HG03565 (cell line): ENCODE results near the gene ZNF532.
"Not testable (repeated sequence)": the region's sequence is repeated elsewhere in the genome, so short reads cannot be mapped to it uniquely, and the experiment has no call there.

ENCODE experiments used
- ATAC-seq: cut with Tn5 transposase; IDR thresholded peaks from one replicate; pipeline ENCODE4 v1.9.1; 2021; ENCODE audit warnings: mild to moderate bottlenecking, moderate library complexity; ENCODE audit not compliant: unreplicated experiment

The ZNF532 gene, protein sequence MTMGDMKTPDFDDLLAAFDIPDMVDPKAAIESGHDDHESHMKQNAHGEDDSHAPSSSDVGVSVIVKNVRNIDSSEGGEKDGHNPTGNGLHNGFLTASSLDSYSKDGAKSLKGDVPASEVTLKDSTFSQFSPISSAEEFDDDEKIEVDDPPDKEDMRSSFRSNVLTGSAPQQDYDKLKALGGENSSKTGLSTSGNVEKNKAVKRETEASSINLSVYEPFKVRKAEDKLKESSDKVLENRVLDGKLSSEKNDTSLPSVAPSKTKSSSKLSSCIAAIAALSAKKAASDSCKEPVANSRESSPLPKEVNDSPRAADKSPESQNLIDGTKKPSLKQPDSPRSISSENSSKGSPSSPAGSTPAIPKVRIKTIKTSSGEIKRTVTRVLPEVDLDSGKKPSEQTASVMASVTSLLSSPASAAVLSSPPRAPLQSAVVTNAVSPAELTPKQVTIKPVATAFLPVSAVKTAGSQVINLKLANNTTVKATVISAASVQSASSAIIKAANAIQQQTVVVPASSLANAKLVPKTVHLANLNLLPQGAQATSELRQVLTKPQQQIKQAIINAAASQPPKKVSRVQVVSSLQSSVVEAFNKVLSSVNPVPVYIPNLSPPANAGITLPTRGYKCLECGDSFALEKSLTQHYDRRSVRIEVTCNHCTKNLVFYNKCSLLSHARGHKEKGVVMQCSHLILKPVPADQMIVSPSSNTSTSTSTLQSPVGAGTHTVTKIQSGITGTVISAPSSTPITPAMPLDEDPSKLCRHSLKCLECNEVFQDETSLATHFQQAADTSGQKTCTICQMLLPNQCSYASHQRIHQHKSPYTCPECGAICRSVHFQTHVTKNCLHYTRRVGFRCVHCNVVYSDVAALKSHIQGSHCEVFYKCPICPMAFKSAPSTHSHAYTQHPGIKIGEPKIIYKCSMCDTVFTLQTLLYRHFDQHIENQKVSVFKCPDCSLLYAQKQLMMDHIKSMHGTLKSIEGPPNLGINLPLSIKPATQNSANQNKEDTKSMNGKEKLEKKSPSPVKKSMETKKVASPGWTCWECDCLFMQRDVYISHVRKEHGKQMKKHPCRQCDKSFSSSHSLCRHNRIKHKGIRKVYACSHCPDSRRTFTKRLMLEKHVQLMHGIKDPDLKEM (N-terminal part only)

DNA sequence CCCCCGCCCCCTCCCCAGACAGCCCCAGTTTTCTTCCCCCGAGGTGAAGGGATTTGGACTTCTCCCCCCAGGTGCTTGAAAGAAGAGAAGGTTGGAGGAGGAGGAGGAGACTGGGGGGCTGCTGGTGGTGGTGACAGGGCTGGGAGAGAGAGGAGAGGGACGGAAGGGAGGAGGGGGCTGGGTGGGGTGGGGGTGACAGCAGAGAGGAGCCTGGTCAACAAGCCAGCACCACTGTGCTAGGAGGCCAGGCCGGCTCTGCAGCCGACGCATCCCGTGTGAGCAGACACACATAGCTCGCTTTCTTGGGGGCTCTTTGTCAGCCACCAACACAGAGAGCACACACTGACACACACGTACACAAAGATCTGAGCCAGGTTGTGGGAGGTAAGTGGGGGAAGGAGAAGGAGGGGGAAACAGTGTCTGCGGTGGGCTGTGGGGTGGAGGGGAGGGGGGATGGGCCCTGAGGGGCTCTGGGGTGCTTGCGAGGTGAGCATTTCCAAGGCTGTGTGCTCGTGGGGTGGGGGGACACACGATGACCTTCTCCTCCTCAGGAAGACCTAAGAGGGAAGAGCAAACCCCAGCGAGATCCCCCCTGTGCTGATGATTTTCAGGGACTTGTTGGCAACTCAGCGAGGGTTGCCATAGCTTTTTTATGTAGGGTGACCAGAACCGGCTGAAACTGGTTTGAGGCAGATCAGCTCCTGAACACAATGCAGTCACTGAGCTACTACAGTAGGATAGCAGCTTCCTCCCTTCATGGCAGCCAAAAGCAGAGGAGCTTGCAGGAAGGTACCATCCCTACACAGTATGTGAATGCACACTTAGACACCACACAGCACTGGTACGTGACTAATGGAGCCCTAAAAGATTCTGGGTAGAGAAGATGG, at the start of gene ZNF532:
ZNF532 (plus strand) TSS at position 732 of the 887 bp plus-strand sequence. CDS start 53,411 bp downstream, outside the sequence.
- ATAC-seq, result no peak

DNA sequence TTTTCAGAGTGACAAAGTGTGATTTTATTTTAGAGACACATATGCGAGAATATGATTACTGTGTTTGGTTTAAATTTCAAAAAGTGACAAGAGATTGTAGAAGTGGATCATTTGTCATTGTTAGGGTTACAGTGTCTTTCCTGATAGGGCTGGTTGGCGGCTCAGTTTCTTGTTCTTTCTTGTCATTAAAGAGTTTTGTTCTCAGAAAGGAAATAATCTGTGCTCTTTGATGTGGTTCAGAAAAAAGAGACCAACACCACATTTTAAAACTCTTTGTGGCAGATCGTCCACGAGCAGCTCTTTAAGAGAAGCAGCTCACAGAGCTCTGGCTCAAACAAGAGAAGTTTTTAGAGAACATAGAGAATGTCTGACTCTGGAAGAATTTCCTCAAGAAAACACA, 45.6 kb upstream of the ZNF532 start:
- ATAC-seq, result no peak

- ATAC-seq, result no peak
Observed at GRCh38 chr18:58820251-58820650, 44.4 kb upstream of the ZNF532 start.

DNA sequence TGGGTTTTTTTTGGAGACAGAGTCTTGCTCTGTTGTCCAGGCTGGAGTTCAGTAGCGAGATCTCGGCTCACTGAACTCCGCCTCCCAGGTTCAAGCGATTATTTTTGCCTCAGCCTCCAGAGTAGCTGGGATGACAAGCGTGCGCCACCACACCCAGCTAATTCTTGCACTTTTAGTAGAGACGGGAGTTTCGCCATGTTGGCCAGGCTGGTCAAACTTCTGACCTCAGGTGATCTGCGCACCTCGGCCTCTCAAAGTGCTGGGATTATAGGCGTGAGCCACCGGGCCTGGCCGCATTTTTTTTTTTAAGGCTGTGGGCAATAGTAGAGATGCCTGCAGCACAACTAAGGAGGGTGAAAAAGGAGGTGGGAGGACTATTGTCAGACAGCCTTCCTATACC, 41.7 kb upstream of the ZNF532 start:
- no peak for ATAC-seq

- ATAC-seq, result no peak
Observed at GRCh38 chr18:58823412-58823811, 41.3 kb upstream of the ZNF532 start.

DNA sequence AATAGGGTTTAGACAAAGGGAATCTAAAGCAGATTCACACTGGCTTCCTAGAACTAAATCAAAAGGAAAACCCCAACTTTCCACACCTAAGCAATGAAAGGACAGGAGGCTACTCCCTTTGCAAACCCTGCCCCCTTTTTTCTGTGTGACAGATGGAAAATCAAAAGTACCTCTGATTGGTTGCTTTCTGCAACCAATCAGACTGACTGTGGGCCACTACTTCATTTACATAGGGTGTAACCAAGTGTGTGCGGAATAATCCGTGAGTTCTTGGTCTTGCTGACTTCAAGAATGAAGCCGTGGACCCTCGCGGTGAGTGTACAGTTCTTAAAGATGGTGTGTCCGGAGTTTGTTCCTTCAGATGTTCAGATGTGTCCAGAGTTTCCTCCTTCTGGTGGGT, 37.8 kb upstream of the ZNF532 start:
- not testable (repeated sequence) for ATAC-seq

- no peak for ATAC-seq
Observed at GRCh38 chr18:58827428-58827827, 37.2 kb upstream of the ZNF532 start.

GRCh38 chr18:58827886-58828285, 36.8 kb upstream of the ZNF532 start:
- no peak for ATAC-seq

DNA sequence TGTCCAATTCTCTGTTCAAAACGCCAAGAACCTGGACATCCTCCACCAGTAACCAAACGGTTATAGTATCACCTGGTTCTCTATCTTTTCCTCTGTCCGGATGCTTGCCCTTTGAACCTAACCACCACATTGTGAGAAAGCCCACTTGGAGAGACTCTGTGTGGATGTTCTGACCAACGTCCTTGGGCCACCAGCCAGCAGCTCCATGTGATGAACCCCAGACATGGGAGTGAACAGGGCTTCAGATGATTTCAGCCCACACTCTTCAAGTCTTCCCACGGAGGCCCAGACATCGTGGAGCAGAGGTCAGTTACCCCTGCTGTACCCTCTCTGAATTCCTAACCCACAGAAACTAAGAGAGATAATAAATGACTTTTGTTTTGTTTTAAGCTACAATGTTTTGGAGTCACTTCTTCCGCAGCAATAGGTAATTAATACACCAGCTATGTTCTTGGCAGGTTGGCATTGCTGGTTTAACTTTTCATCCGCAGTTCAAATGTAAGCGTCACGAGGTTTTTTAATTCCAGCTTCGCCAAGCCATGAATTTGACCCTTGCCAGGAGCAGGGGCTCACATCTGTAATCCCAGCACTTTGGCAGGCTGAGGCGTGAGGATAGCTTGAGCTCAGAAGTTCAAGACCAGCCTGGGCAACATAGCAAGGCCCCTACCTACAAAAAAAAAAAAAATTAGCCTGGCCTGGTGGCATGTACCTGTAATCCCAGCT, 36.1 kb upstream of the ZNF532 start:
- no peak for ATAC-seq

DNA sequence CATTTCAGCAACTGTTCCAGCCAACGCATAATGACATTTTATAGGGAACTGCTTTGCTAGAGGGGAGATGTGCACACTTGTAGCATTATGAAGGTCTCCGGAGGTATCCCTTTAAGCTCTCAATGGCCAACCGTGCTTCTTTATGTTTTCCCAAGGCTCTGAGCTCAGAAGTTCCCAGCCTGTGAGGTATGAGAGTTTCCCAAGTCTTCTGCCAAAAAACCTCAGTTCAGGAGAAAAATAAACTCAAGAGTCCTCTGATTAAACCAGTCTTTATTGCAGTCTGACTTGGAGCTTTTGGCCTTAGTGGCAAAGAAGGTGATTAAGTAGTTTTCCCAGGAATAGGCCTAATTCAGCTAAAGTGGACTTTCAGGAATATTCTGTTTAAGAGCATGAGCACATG, 35.4 kb upstream of the ZNF532 start:
- no peak for ATAC-seq

DNA sequence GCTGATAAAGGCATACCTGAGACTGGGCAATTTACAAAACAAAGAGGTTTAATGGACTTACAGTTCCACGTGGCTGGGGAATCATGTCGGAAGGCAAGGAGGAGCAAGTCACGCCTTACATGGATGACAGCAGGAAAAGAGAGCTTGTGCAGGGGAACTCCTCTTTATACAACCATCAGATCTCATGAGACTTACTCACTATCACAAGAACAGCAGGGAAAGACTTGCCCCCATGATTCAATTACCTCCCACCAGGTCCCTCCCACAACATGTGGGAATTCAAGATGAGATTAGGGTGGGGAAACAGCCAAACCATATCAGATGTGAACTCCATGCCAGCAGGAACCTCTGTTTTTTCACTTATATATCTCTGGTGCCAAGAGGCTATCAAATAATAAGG, 34.8 kb upstream of the ZNF532 start:
- not testable (repeated sequence) for ATAC-seq

DNA sequence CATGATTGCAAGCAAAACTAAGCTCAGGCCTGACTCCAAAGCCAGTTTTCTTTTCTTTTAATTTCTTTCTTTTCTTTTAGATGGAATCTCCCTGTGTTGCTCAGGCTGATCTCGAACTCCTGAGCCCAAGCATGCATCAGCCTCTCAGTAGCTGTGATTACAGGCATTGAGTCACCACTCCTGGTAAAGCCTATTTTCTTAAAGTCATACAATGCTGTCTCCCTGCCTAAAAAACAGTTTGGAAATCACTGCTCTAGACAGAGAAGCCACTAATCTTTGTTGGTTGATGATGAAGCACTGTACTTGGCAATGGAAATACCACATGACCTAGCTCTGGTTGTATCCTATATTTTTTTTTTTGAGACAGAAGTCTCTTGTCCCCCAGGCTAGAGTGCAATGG, 33.1 kb upstream of the ZNF532 start:
- no peak for ATAC-seq

DNA sequence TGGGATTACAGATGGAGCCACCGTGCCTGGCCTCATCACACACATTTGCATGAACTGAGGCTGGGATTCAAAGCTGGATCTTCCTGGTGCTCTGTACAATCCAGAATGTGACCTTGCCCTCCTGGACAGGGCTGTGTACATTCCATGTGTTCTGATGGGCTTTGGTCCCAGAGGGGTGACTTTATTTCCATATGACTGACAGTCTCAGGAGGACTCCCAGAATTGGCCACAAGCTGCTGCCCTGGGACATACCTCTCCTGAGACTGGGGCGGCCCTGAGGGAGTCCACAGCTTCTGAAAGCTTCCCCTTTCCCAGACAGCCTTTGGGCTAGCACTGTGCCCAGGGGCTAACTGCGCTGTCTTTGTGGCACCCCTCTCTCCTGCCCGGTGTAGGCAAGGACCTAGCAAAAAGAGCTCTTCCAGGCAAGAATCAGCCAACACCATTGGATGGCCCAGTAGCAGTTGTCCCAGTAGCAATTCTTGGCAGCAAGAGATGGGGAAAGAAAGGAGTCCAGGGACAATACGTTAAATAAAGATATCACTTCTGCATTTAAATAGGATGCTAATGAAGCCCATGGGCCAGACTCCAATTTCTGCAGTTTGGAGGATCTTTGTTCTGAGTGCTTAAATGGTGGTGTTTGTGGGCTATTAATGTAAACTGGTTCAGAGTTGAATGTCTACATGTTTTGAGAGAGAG, 26.4 kb upstream of the ZNF532 start:
- no peak for ATAC-seq

DNA sequence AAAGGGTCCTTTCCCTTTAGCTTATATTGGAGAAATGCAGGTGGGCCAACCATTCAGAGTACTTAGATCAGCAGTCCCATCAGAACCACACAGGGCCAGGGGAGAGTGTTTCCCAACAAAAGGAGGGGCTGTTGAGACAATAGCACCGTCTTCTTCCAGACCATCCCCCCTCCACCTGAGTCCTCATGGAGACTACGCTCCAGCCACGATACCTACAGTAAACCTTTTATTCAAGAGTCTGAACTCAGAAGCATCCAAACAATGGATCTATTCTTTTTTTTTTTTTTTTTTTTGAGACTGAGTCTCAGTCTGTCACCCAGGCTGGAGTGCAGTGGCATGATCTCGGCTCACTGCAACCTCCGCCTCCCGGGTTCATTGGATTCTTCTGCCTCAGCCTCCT, 25.7 kb upstream of the ZNF532 start:
- ATAC-seq, result no peak

DNA sequence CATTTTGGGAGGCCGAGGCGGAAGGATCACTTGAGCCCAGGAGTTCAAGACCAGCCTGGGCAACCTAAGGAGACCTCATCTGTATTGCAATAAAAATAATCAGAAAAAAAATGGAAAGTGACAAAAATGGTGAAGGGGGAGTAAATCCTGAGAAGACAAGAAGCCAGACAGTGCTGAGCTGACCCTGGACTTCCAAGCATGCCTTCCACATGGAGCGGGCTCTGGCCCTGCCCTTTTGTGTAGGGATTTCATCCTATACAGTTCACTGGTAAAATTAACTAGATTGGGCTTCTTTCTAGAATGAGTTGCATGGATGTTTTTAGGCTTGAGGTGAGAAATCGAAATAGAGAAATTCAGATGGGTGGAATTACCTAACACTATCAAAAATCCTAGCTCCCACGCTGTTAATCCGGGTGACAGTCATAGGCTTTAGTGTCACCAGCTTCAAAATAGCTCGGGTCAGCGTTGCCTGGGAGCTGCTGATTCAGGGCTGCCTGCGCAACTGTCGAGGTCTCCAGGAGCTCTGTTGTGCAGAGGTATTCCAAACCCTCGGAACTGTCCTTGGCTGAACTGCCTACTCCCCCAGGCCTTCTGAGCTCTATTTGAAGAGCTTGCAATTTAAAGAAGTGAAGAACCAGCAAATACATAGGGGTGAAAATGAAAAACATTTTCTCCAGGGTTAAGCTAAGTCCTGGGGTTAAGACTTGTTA, 21.5 kb upstream of the ZNF532 start:
- ATAC-seq, result no peak

DNA sequence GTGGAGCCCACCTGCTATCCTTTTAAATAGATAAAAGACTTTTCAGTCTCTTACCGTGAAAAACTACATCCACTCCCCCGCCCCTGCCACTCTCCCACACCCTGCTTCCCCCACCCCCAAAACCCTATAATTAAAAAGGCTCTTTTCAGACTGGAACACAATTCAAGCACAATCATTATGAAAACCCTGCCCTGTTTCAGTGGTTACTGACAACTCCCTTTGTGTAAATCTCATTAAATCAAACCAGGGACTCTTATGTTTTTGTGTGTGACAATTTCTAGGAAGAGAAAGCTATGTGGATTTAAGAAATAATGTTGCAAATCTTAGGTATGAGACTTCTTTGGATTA, 21.0 kb upstream of the ZNF532 start:
- no peak for ATAC-seq

- ATAC-seq, result no peak
Observed at GRCh38 chr18:58844871-58845270, 19.8 kb upstream of the ZNF532 start.

DNA sequence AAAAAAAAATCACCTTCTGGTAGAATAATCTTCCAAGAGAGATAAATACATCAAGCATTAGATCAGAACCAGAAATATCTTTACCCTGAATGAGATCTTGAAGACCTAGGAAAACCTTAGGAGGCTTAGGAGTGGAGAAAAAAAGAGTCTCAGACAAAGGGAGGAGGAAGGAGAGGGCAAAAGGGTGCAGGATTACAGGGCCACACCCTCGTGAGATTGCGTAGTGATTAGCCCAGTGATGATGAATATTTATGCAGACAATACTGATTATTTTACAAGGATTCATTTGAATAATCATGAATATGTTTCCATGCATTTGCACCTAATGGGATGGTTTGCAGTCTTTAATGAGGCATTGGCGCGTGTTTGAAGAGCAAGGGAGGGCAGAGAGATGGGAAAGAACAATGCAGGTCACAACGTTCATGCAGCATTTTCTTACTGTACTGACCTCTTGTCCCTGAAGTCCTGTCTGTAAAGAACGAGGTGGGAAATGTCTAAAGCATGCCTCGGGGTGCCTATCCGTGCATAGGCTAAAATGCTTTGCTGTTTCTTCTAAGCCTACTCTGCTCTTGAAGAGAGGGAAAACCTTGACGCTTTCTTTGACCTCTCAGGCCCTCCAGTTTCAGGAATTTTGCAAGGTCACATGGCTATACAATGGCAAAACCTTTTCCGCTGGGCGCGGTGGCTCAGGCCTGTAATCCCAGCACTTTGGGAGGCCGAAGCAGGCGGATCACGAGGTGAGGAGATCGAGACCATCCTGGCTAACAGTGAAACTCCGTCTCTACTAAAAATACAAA, 18.6 kb upstream of the ZNF532 start:
- ATAC-seq, result no peak
